Pons (tissue), 1 donor: ENCODE measurements around the gene PKDREJ.
A peak's percentile ranks its signal among the peaks of the same experiment; 100 is the strongest.

Experiments used
- DNase-seq: peaks from one replicate; pipeline ENCODE4 v3.0.0-alpha.2; 2016; ENCODE audit warnings: low spot score

Gene PKDREJ

GRCh38 chr22:46239261-46240048, 23.7 kb downstream of the PKDREJ start:
- no peak for DNase-seq

- peak; percentile 83 for DNase-seq
These were observed 24.6 kb downstream of the PKDREJ start for GRCh38 chr22:46238541-46238940.

- DNase-seq: no peak
These were observed 25.6 kb downstream of the PKDREJ start for GRCh38 chr22:46237453-46238124.

GRCh38 chr22:46234969-46235368, 28.2 kb downstream of the PKDREJ start:
- DNase-seq: no peak

GRCh38 chr22:46233231-46233630, 29.9 kb downstream of the PKDREJ start:
- DNase-seq: peak; percentile 77

GRCh38 chr22:46230262-46230901, 32.8 kb downstream of the PKDREJ start:
- no peak for DNase-seq

GRCh38 chr22:46229701-46230100, 33.4 kb downstream of the PKDREJ start:
- no peak for DNase-seq

- DNase-seq: no peak
These were observed 36.6 kb downstream of the PKDREJ start for GRCh38 chr22:46226577-46226976.

- DNase-seq: no peak
These were observed 37.5 kb downstream of the PKDREJ start for GRCh38 chr22:46225631-46226030.

- no peak for DNase-seq
These were observed 38.2 kb downstream of the PKDREJ start for GRCh38 chr22:46224898-46225290.

- DNase-seq: no peak
These were observed 38.9 kb downstream of the PKDREJ start for GRCh38 chr22:46224044-46224897.

- DNase-seq: no peak
These were observed 42.2 kb downstream of the PKDREJ start for GRCh38 chr22:46220921-46221320.

- DNase-seq: no peak
These were observed 43.5 kb downstream of the PKDREJ start for GRCh38 chr22:46219636-46220035.

- no peak for DNase-seq
These were observed 48.5 kb downstream of the PKDREJ start for GRCh38 chr22:46214616-46215015.

GRCh38 chr22:46214149-46214548, 49.0 kb downstream of the PKDREJ start:
- no peak for DNase-seq

GRCh38 chr22:46213052-46213451, 50.1 kb downstream of the PKDREJ start:
- no peak for DNase-seq

GRCh38 chr22:46212195-46212594, 50.9 kb downstream of the PKDREJ start:
- no peak for DNase-seq

GRCh38 chr22:46209262-46209661, 53.9 kb downstream of the PKDREJ start:
- DNase-seq: no peak
